Erythroblast (primary cell): ENCODE data around the gene GPR176.

ENCODE experiments used
- DNase-seq, 2 experiments: peaks; one replicate each; lab custom pipeline; 2025; lab: John Stamatoyannopoulos, UW
- GATA1 ChIP-seq: IDR thresholded peaks from 2 replicates; pipeline ENCODE4 v1.6.1; 2011; ENCODE audit warnings: low read depth, mild to moderate bottlenecking, control low read depth, low read length, moderate library complexity
- POLR2A ChIP-seq: IDR thresholded peaks from 2 replicates; pipeline ENCODE4 v1.6.1; 2011; ENCODE audit warnings: mild to moderate bottlenecking, low read length

The GPR176 gene

DNA sequence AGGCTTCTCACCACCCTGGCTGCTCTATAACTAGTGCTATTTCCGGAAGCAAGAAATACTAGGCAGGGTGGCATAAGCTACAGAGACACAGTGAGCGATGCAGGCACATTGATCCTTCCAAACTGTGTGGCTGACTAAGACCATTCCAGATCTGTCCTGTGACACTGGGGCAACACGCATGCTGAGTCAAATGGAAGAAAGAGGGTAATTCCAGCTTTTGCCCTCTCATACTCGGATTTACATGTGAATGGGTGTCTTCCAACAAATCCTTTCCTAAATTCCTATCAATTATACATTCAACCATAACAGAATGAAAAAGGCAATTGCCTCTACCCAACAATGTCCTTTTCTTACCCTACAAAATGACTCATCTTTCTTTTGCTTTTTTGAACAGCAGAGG is 142.6 kb downstream of the GPR176 start:
- DNase-seq, result no peak
- TF ChIP-seq POLR2A (no peak), GATA1 (no peak)

DNA sequence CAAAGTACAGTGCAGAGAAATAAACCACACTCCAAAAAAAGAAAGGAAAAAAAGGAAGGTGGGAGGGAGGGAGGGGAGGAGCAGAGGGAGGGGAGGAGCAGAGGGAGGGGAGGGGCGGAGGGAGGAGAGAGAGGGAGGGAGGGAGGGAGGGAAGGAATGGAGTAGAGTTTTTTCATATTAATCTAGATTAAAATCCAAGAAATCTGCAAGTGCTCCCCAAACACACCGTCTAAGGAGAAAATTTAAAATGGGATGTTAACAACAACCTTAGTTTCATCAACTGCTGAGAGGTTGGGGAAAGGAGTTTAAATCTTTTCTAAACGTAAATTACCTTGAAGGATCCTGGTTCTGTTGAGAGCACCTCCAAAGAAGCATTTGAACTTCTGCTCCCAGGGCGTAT is 144.0 kb downstream of the GPR176 start:
- no peak for DNase-seq
- TF ChIP-seq GATA1 (no peak), POLR2A (no peak)

DNA sequence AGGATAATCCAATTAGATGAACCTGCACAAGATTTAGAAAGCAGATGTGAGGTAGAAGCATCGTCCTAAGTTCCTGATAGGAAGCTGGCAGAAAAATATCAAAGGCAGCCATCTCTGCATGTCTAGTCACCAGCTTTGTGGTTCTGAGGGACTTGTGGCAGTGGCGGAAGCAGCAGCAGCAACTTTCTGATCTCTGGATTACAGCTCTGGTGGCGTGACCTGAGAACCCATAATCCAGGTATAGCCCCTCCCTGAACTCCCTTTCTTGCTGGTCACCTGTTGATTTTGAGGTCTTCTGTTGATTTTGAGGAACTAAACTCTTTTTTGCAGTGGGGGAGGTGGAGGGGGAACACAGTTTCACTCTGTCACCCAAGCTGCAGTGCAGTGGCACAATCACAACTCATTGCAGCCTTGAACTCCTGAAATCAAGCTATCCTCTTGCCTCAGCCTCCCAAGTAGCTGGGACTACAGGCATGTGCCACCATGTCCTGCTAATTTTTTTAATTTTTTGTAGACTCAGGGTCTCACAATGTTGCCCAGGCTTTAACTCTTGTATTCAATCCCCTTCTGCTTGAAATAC is 145.3 kb downstream of the GPR176 start:
- TF ChIP-seq POLR2A, result no peak
- no peak for TF ChIP-seq GATA1
- peak in 1 of 2 experiments; percentile 27 for DNase-seq

DNA sequence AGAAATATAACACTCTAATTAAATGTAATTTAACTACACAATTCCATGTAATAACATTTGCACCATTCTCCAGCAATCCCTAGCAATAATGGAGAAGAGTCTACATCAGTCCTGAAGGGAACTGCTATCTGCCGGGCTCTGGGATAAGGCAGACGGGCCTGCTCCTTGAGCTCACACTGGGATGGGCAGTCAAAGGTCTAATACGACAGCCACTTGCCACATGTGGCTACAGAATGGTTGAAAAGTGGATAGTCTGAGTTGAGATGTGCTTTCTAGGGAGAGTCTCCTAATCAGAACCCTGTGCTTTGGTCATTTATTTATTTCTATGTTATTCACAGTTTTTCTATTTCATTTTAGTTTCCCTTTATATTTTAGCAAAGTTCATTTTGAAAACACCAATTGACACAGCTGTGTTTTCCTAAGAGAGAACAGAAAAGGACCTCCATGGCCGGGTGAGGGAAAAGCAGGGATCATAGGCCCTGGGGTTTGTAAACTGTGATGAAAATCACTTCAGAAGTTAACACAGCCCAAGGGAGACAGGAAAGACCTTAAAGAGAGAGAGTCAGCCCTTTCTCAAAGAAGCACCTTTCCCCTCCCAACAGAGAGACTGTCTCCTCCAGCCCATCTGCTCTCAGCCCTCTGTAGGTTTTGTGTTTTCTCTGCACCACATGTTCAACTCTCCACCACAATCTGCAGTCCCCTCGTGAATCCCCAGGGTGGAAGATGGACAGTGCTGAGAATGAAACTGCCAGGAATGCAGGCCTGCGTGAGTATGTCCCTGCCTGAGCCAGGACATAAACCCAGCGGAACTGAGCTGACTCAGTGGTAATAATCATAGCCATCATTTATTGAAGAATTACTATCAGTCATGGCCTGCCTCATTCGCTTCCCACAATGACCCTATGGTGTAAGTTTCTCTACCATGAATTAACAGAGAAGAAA is 149.0 kb downstream of the GPR176 start:
- no peak for TF ChIP-seq GATA1
- no peak for TF ChIP-seq POLR2A
- DNase-seq, result no peak

DNA sequence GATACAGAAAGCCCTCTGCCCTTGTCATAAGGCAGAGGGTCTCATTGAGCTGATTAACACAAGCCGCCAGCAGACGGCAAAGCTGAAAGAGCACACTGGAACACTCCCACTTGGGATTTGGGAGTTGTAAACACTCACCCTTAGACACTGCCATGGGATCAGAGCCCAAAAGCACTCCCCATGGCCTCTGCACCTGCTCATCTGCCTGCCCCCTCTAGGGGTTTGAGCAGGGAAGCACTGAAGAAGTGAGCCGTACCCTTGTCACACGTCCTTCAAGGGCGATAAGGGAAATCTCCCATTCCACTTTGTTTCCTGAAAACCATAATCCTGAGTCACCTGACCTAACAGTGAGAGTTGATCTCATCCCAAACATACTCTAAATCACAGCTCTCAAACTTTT is 152.1 kb downstream of the GPR176 start:
- no peak for DNase-seq
- TF ChIP-seq GATA1 (no peak), POLR2A (no peak)

- DNase-seq, result no peak
- TF ChIP-seq POLR2A (no peak), GATA1 (no peak)
Observed at GRCh38 chr15:39761006-39761405, 159.1 kb downstream of the GPR176 start.

DNA sequence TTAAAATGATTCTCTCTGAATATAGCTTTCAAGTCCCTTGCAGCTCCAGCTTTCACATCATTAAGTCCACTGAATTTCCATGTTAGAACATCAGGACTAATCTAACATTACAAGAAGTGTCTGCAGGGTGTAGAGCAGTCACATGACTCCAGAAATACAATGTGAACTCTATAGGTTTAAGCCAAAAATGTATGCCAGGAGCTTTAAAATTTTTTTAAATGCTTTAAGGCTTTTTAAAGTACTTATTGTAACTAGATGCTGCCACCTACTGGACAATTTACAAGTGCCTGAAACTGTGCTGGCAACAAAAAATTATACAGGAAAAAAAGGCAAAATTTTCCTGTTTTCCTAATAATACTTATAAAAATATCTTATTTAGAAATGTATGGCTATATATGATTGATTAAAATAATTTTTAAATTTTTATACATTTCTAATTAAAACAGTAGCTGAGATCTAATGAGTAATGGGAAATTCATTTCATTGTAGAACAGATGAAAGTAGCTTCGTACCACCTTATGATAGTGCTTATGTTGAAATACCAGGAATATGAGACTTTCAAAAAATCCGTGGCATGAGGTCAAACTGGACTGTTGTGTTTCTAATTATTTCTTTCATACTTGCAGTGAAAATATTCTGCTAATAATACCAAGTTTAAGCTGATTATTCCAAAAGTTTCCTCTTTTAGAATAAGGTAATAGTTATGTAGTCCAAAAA is 163.1 kb downstream of the GPR176 start:
- peak; percentile 67 to 83 for DNase-seq
- TF ChIP-seq POLR2A, result no peak

DNA sequence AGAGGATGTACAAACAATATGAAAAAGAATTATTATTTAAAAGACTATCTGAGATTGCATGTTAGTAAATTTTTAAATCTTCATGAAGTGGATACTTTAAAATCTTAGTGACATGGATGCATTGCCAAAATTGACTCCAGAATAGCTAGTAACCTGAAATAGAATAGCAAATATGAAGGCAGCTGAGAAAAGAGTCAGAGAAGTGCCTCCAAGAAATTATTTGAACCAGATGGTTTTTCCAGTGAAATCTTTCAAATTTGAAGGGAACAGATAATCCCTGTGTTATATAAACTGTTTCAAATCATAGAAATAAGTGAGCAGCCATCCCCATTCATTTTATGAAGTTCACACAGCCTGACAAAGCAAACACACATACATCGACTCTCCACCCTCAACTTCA is 167.1 kb downstream of the GPR176 start:
- no peak for DNase-seq
- TF ChIP-seq GATA1 (no peak), POLR2A (no peak)

DNA sequence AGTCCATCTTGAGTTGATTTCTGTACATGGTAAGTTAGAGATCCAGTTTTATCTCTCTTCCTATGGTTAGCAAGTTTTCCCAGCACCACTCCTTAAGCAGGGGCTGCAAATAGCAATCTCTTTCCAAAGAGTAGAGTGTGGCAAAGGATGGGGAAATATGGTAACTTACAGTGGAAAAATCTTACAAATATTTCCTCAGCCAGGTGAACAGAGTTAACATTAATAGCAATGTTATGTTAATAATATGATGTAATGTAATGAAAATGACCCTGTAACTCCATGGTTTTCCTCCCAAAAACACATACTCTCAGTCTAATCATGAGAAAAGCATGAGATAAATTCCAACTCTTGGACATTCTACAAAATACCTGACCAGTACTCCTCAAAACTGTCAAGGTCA is 167.8 kb downstream of the GPR176 start:
- DNase-seq, result no peak

More for the DNA sequence above, 167.8 kb downstream of the GPR176 start:
- TF ChIP-seq POLR2A, result no peak
- no peak for TF ChIP-seq GATA1
